Activated CD4-positive, CD25-positive, alpha-beta regulatory T cell treated with anti-CD3 and anti-CD28 coated beads, Interleukin-2, amount 50 U/mL, for 24 hours (primary cell): Measurements from ENCODE around the gene C2CD3.
"Not testable (repeated sequence)": the region's sequence is repeated elsewhere in the genome, so short reads cannot be mapped to it uniquely, and the experiment has no call there.

Experiments
- ATAC-seq, 2 donors: fragments of 150-1000 bp; cut with Tn5 transposase; one replicate each; pipeline ENCODE4 v1.10.0; 2021; ENCODE audit warnings: mild to moderate bottlenecking in 1 of 2, moderate library complexity in 1 of 2

The C2CD3 gene

GRCh38 chr11:74106124-74106523 lies 64.7 kb downstream of the C2CD3 start:
- no peak for ATAC-seq

GRCh38 chr11:74102321-74102720 lies 68.5 kb downstream of the C2CD3 start:
- no peak for ATAC-seq

GRCh38 chr11:74100735-74101134 lies 70.1 kb downstream of the C2CD3 start:
- no peak for ATAC-seq

GRCh38 chr11:74100231-74100630 lies 70.6 kb downstream of the C2CD3 start:
- ATAC-seq: no peak

GRCh38 chr11:74097686-74098237 lies 73.0 kb downstream of the C2CD3 start:
- ATAC-seq: no peak

- no peak for ATAC-seq
Observed at GRCh38 chr11:74094393-74094792, 76.4 kb downstream of the C2CD3 start.

- no peak for ATAC-seq
Observed at GRCh38 chr11:74092425-74092824, 78.4 kb downstream of the C2CD3 start.

- no peak for ATAC-seq
Observed at GRCh38 chr11:74091549-74091948, 79.3 kb downstream of the C2CD3 start.

- ATAC-seq: no peak
Observed at GRCh38 chr11:74090701-74091100, 80.1 kb downstream of the C2CD3 start.

- ATAC-seq: peak; percentile 72 to 83
Observed at GRCh38 chr11:74086242-74086884, 84.4 kb downstream of the C2CD3 start.

- ATAC-seq: peak; percentile 25 to 39
Observed at GRCh38 chr11:74085542-74085892, 85.3 kb downstream of the C2CD3 start.

- ATAC-seq: no peak
Observed at GRCh38 chr11:74084796-74085541, 85.8 kb downstream of the C2CD3 start.

GRCh38 chr11:74083927-74084326 lies 86.9 kb downstream of the C2CD3 start:
- ATAC-seq: not testable (repeated sequence)

GRCh38 chr11:74081428-74081827 lies 89.4 kb downstream of the C2CD3 start:
- no peak for ATAC-seq

GRCh38 chr11:74077193-74077592 lies 93.6 kb downstream of the C2CD3 start:
- no peak for ATAC-seq

GRCh38 chr11:74072721-74073120 lies 98.1 kb downstream of the C2CD3 start:
- no peak for ATAC-seq

GRCh38 chr11:74072286-74072685 lies 98.5 kb downstream of the C2CD3 start:
- ATAC-seq: peak; percentile 44 to 85

GRCh38 chr11:74070723-74071492 lies 99.9 kb downstream of the C2CD3 start:
- ATAC-seq: no peak

- ATAC-seq: no peak
Observed at GRCh38 chr11:74069146-74070046, 101.4 kb downstream of the C2CD3 start.

GRCh38 chr11:74066663-74067062 lies 104.1 kb downstream of the C2CD3 start:
- not testable (repeated sequence) for ATAC-seq

GRCh38 chr11:74065534-74065933 lies 105.3 kb downstream of the C2CD3 start:
- ATAC-seq: not testable (repeated sequence)

- not testable (repeated sequence) for ATAC-seq
Observed at GRCh38 chr11:74063628-74064027, 107.2 kb downstream of the C2CD3 start.
